Measurements from ENCODE around the gene ODAPH.

DNA sequence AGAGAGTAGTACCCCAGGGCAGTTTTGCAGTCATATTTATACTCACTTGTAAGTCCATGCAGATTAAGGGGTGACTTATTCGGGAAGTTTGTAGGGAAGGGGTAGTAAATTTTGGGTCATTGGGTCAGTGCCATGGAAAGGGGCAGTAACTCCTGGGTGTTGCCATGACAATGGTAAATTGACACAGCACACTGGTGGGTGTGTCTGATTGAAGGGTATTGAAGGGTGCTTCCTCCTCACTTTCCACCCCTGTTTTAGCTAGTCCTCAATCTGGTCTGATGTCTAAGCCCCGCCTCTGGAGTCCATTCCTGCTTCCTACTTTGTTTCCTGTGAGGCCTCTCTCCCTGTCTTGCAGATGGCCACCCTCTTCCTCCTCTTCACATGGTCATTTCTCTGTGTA lies 11.9 kb downstream of the ODAPH start:
- TF ChIP-seq MXI1 (IDR thresholded peaks at IDR 0.05; ENCODE audit: low read depth, low read length) (no peak), REST (IDR thresholded peaks at IDR 0.05; ENCODE audit: low read depth, low read length) (no peak)
